ENCODE measurements around the gene CDH4.
A peak's percentile ranks its signal among the peaks of the same experiment; 100 is the strongest.

The CDH4 gene

GRCh38 chr20:61779176-61779965 is 527.3 kb downstream of the CDH4 start:
- no peak for DNase-seq (ENCODE audit: low read depth, low spot score)

GRCh38 chr20:61780066-61780465 is 528.0 kb downstream of the CDH4 start:
- DNase-seq (ENCODE audit: low read depth, low spot score) = no peak

- no peak for DNase-seq (ENCODE audit: low read depth, low spot score)
Observed at GRCh38 chr20:61784801-61785566, 532.9 kb downstream of the CDH4 start.

- no peak for DNase-seq (ENCODE audit: low read depth, low spot score)
Observed at GRCh38 chr20:61785567-61785816, 533.4 kb downstream of the CDH4 start.

GRCh38 chr20:61786230-61786629 is 534.2 kb downstream of the CDH4 start:
- no peak for DNase-seq (ENCODE audit: low read depth, low spot score)

GRCh38 chr20:61788343-61788742 is 536.3 kb downstream of the CDH4 start:
- DNase-seq (ENCODE audit: low read depth, low spot score) = no peak

GRCh38 chr20:61789329-61789728 is 537.3 kb downstream of the CDH4 start:
- no peak for DNase-seq (ENCODE audit: low read depth, low spot score)

- no peak for DNase-seq (ENCODE audit: low read depth, low spot score)
Observed at GRCh38 chr20:61790116-61790827, 538.2 kb downstream of the CDH4 start.

GRCh38 chr20:61791995-61792394 is 539.9 kb downstream of the CDH4 start:
- no peak for DNase-seq (ENCODE audit: low read depth, low spot score)

GRCh38 chr20:61795669-61796630 is 543.9 kb downstream of the CDH4 start:
- DNase-seq (ENCODE audit: low read depth, low spot score) = no peak

GRCh38 chr20:61796738-61797137 is 544.7 kb downstream of the CDH4 start:
- no peak for DNase-seq (ENCODE audit: low read depth, low spot score)

GRCh38 chr20:61797200-61797599 is 545.1 kb downstream of the CDH4 start:
- peak; percentile 17 for DNase-seq (ENCODE audit: low read depth, low spot score)

GRCh38 chr20:61797971-61798411 is 545.9 kb downstream of the CDH4 start:
- DNase-seq (ENCODE audit: low read depth, low spot score) = no peak

- DNase-seq (ENCODE audit: low read depth, low spot score) = no peak
Observed at GRCh38 chr20:61798632-61799031, 546.6 kb downstream of the CDH4 start.

- no peak for DNase-seq (ENCODE audit: low read depth, low spot score)
Observed at GRCh38 chr20:61799394-61799923, 547.4 kb downstream of the CDH4 start.

- no peak for DNase-seq (ENCODE audit: low read depth, low spot score)
Observed at GRCh38 chr20:61799928-61800327, 547.9 kb downstream of the CDH4 start.

GRCh38 chr20:61800359-61801064 is 548.5 kb downstream of the CDH4 start:
- DNase-seq (ENCODE audit: low read depth, low spot score) = no peak

- DNase-seq (ENCODE audit: low read depth, low spot score) = no peak
Observed at GRCh38 chr20:61801065-61801360, 549.0 kb downstream of the CDH4 start.

- no peak for DNase-seq (ENCODE audit: low read depth, low spot score)
Observed at GRCh38 chr20:61801428-61801827, 549.4 kb downstream of the CDH4 start.

- no peak for DNase-seq (ENCODE audit: low read depth, low spot score)
Observed at GRCh38 chr20:61801857-61802442, 549.9 kb downstream of the CDH4 start.
